GM23338 (cell line): ENCODE measurements around the gene XPC. TPM values are rescaled to one million over a fixed set of nuclear protein-coding genes. Genes with fewer than 3 reads are reported as not detected.

ENCODE experiments used
- ATAC-seq: fragments of 200-7000 bp; cut with Tn5 transposase; 3 replicates; pipeline ENCODE4 v1.9.1; 2020
- DNase-seq: peaks from one replicate; pipeline ENCODE4 v3.0.0-alpha.2; 2015; ENCODE audit warnings: low spot score
- H2AFZ ChIP-seq: fragments of 200-600 bp; sonication (generic); 2 replicates; pipeline ENCODE4 v1.8.0; 2016; ENCODE audit warnings: antibody characterized with exemption, mild to moderate bottlenecking, moderate library complexity
- H3F3A ChIP-seq: fragments of 200-600 bp; sonication (generic); replicated peaks from 2 replicates; pipeline ENCODE4 v1.8.0; 2017; ENCODE audit warnings: antibody characterized with exemption, mixed run types, low read depth
- H3K27ac ChIP-seq: fragments of 200-600 bp; sonication (generic); 2 replicates; pipeline ENCODE4 v1.6.1; 2016; ENCODE audit warnings: low read depth
- H3K27me3 ChIP-seq: fragments of 200-600 bp; sonication (generic); 2 replicates; pipeline ENCODE4 v1.8.0; 2016; ENCODE audit warnings: mild to moderate bottlenecking, mixed run types, moderate library complexity; ENCODE audit not compliant: insufficient read depth
- H3K36me3 ChIP-seq: fragments of 200-600 bp; sonication (generic); 2 replicates; pipeline ENCODE4 v1.8.0; 2016; ENCODE audit warnings: mild to moderate bottlenecking; ENCODE audit not compliant: insufficient read depth
- H3K4me1 ChIP-seq: fragments of 200-600 bp; sonication (generic); 2 replicates; pipeline ENCODE4 v1.8.0; 2016; ENCODE audit warnings: mild to moderate bottlenecking, moderate library complexity; ENCODE audit not compliant: insufficient read depth
- H3K4me2 ChIP-seq: fragments of 200-600 bp; sonication (generic); 2 replicates; pipeline ENCODE4 v1.7.1; 2017; ENCODE audit warnings: mixed run types
- H3K4me3 ChIP-seq: fragments of 200-600 bp; sonication (generic); 2 replicates; pipeline ENCODE4 v1.6.1; 2016; ENCODE audit warnings: mixed run types
- H3K79me2 ChIP-seq: fragments of 200-600 bp; sonication (generic); replicated peaks from 2 replicates; pipeline ENCODE4 v1.8.0; 2017; ENCODE audit warnings: mild to moderate bottlenecking; ENCODE audit not compliant: insufficient read depth
- H3K9me2 ChIP-seq: fragments of 200-600 bp; sonication (generic); 2 replicates; pipeline ENCODE4 v1.8.0; 2017; ENCODE audit not compliant: insufficient read depth
- H4K20me1 ChIP-seq: fragments of 200-600 bp; sonication (generic); replicated peaks from 2 replicates; pipeline ENCODE4 v1.8.0; 2017; ENCODE audit warnings: mild to moderate bottlenecking; ENCODE audit not compliant: insufficient read depth
- H3K27ac Mint-ChIP-seq: 2 replicates; pipeline ENCODE4 v1.8.0; 2020; ENCODE audit warnings: inconsistent platforms, mild to moderate bottlenecking, moderate library complexity, mixed read lengths
- H3K27me3 Mint-ChIP-seq: 3 replicates; pipeline ENCODE4 v1.8.0; 2022; ENCODE audit warnings: low read depth, mild to moderate bottlenecking, moderate library complexity, mixed read lengths, inconsistent platforms; ENCODE audit not compliant: insufficient read depth, poor library complexity
- H3K36me3 Mint-ChIP-seq: 3 replicates; pipeline ENCODE4 v1.8.0; 2021; ENCODE audit warnings: low read depth, mild to moderate bottlenecking, inconsistent platforms, moderate library complexity, mixed read lengths
- H3K4me1 Mint-ChIP-seq: 3 replicates; pipeline ENCODE4 v1.8.0; 2020; ENCODE audit warnings: mild to moderate bottlenecking, inconsistent platforms, mixed read lengths
- H3K4me3 Mint-ChIP-seq: 3 replicates; pipeline ENCODE4 v1.8.0; 2021; ENCODE audit warnings: moderate library complexity, mild to moderate bottlenecking, inconsistent platforms, mixed read lengths
- H3K9me3 Mint-ChIP-seq: 3 replicates; pipeline ENCODE4 v1.8.0; 2020; ENCODE audit warnings: moderate library complexity, mild to moderate bottlenecking, inconsistent platforms, mixed read lengths
- CREB1 ChIP-seq: fragments of 250-450 bp; sonication (Bioruptor Pico); IDR thresholded peaks from 2 replicates; pipeline ENCODE4 v1.5.0; 2020; ENCODE audit warnings: low read depth, mild to moderate bottlenecking, moderate library complexity
- CTCF ChIP-seq, 2 experiments: fragments of 200-600 bp in 1 of 2; sonication (generic) in 1 of 2; conservative IDR thresholded peaks; 2 replicates each; pipeline versions ENCODE4 v1.5.1 to v1.6.1; 2016 to 2017; ENCODE audit warnings: antibody characterized with exemption in 2 of 2, low read depth in 2 of 2, mild to moderate bottlenecking in 2 of 2, moderate library complexity in 1 of 2
- ETS1 ChIP-seq: IDR thresholded peaks from 2 replicates; pipeline ENCODE4 v1.6.1; 2016; ENCODE audit warnings: antibody characterized with exemption
- EZH2 ChIP-seq: fragments of 200-600 bp; sonication (generic); IDR thresholded peaks from one replicate; pipeline ENCODE4 v1.8.0; 2017; ENCODE audit warnings: antibody characterized with exemption, mild to moderate bottlenecking, low read depth; ENCODE audit not compliant: unreplicated experiment
- EZH2phosphoT487 ChIP-seq: fragments of 200-600 bp; sonication (generic); IDR thresholded peaks from one replicate; pipeline ENCODE4 v1.8.1; 2018; ENCODE audit warnings: antibody characterized with exemption; ENCODE audit not compliant: unreplicated experiment
- JUNB ChIP-seq: IDR thresholded peaks from one replicate; pipeline ENCODE4 v1.6.1; 2016; ENCODE audit warnings: antibody characterized with exemption; ENCODE audit not compliant: unreplicated experiment
- NANOG ChIP-seq: IDR thresholded peaks from 2 replicates; pipeline ENCODE4 v1.6.1; 2016; ENCODE audit warnings: antibody characterized with exemption, borderline replicate concordance
- POLR2AphosphoS5 ChIP-seq: IDR thresholded peaks from 2 replicates; pipeline ENCODE4 v1.6.1; 2016; ENCODE audit warnings: antibody characterized with exemption, low read depth
- REST ChIP-seq: IDR thresholded peaks from one replicate; pipeline ENCODE4 v1.6.1; 2018; ENCODE audit warnings: antibody characterized with exemption; ENCODE audit not compliant: unreplicated experiment
- STAT1 ChIP-seq: IDR thresholded peaks from one replicate; pipeline ENCODE4 v1.6.1; 2016; ENCODE audit warnings: antibody characterized with exemption; ENCODE audit not compliant: unreplicated experiment
- ZNF114 ChIP-seq: fragments of 250-450 bp; sonication (Bioruptor Pico); IDR thresholded peaks from 2 replicates; pipeline ENCODE4 v1.5.0; 2020; ENCODE audit warnings: mild to moderate bottlenecking, moderate library complexity
- ZNF462 ChIP-seq: fragments of 250-450 bp; sonication (Bioruptor Pico); IDR thresholded peaks from 2 replicates; pipeline ENCODE4 v1.5.0; 2020; ENCODE audit warnings: mild to moderate bottlenecking, moderate library complexity
- polyA plus RNA-seq: library from polyadenylated mRNA; unstranded; fragments of >200 nt; fragmentation: Nextera tagmentation; extraction: Ambion mirVana; gene quantifications from 2 replicates; pipeline ENCODE4 v1.2.1, GENCODE V29; 2016
- total RNA-seq: library from RNA; depleted of rRNA; stranded (reverse); fragments of >200 nt; shearing (Covaris generic); gene quantifications from 2 replicates; pipeline ENCODE4 v1.2.3, GENCODE V29; 2014

Gene XPC
- total and polyA plus RNA-seq, 2 experiments from 2014 or later, result 34.9 to 41.5 TPM

- TF ChIP-seq NANOG, result no peak
- TF ChIP-seq CTCF (conservative IDR thresholded peaks at IDR 0.05; ENCODE audit: low read depth in 2 of 2), result no peak
- no peak for TF ChIP-seq CREB1 (CRISPR knock-in tag)
- no peak for TF ChIP-seq JUNB
- no peak for TF ChIP-seq ZNF114 (CRISPR knock-in tag)
- TF ChIP-seq STAT1, result no peak
- TF ChIP-seq EZH2phosphoT487, result no peak
- no peak for TF ChIP-seq POLR2AphosphoS5
- TF ChIP-seq ETS1, result no peak
- no peak for TF ChIP-seq ZNF462 (CRISPR knock-in tag)
- no peak for TF ChIP-seq REST
- no peak for TF ChIP-seq EZH2
- no peak for ATAC-seq
- no peak overlapping the region for H3K4me2 ChIP-seq
- DNase-seq, result no peak
- H3K27ac ChIP-seq, result no peak overlapping the region
- Mint-ChIP-seq H3K27ac (no peak overlapping the region), H3K4me3 (no peak overlapping the region), H3K36me3 (peaks cover 78% of the 10 kb centered on the region), H3K27me3 (peaks cover 7% of the 10 kb centered on the region), H3K9me3 (no peaks in the 10 kb centered on the region), H3K4me1 (no peaks in the 10 kb centered on the region)
- H2AFZ ChIP-seq, result no peak overlapping the region
- peaks cover 10% of the 10 kb centered on the region for H3K79me2 ChIP-seq
- H3K36me3 ChIP-seq, result peaks cover 8% of the 10 kb centered on the region
- H4K20me1 ChIP-seq, result no peaks in the 10 kb centered on the region
- H3F3A ChIP-seq, result no peaks in the 10 kb centered on the region
- H3K4me3 ChIP-seq, result no peak overlapping the region
- H3K9me2 ChIP-seq, result no peaks in the 10 kb centered on the region
- H3K4me1 ChIP-seq, result no peaks in the 10 kb centered on the region
- no peaks in the 10 kb centered on the region for H3K27me3 ChIP-seq
These were observed 45.7 kb downstream of the XPC start for GRCh38 chr3:14132689-14133088.
